OCI-M2 (cell line): ENCODE data around the gene TAOK1.
"Not testable (repeated sequence)": the region's sequence is repeated elsewhere in the genome, so short reads cannot be mapped to it uniquely, and the experiment has no call there.

Experiments used
- DNase-seq: peaks from one replicate; lab custom pipeline; 2025; ENCODE audit not compliant: unreplicated experiment; lab: John Stamatoyannopoulos, UW

Gene TAOK1

DNA sequence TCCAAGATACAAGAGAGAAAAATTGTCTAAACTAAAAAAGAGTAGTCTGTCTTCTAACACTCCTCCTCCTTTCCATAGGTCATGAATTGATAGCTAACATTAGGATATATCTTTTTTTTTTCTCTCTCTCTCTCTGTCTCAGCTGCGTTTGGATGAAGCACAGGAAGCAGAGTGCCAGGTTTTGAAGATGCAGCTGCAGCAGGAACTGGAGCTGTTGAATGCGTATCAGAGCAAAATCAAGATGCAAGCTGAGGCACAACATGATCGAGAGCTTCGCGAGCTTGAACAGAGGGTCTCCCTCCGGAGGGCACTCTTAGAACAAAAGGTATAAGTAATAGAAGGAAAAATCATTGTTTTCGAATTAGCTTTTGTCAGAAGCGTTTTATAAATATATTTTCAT is 143.8 kb downstream of the TAOK1 start:
- no peak for DNase-seq

DNA sequence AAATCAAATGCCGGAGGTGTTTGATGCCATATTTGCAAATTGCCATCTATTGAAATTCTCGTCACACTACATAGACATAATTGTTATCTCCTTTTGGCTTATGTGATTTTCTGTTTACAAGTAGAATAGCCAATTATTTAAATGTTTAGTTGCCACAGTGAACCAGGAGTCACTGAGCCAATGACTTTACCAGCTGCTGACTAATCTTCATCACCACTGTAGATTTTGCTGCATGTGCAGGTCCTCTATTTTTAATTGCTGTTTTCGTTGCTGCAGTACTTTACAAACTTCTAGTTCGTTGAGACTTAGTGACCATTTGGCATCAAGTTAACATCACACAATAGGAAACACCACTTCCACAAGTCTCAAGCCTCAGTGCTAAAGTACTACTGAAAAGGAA is 153.9 kb downstream of the TAOK1 start:
- DNase-seq: no peak

DNA sequence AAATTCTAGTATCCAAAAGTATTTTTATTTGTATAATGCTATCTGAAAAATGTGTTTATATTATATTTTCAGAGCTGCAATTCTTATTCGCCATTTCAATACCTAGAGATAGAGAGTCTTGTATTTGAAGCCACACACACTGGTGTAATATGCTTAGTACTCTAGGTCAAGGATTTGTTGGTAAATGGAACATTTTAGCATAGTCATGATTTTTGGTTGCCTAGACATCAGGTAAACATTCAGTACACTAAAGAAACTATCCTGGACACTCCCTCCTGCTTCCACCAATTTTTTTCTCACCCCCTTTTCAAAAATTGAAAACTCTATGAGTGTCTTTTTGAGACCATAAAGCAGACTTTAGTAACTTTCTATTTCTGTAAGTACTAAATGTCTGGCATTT is 155.9 kb downstream of the TAOK1 start:
- DNase-seq: no peak

DNA sequence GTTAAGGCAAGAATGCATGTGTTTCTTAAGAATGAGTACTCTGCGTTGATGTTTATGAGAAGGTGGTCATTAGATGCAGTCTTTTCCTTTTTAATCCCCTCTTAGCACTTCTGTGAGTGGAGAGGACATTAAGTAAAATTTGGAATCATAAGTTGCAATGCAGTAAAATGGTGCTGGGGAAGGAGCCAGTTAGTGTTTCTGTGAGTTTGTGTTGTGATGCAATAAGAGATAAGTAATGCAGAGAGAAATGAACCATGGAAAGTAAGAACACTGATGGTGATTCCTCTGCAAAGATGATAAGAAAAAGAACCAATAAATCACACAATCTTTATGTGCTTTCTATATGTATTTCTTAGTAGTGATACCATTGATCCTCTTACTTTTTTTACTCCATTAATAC is 156.7 kb downstream of the TAOK1 start:
- DNase-seq: no peak

DNA sequence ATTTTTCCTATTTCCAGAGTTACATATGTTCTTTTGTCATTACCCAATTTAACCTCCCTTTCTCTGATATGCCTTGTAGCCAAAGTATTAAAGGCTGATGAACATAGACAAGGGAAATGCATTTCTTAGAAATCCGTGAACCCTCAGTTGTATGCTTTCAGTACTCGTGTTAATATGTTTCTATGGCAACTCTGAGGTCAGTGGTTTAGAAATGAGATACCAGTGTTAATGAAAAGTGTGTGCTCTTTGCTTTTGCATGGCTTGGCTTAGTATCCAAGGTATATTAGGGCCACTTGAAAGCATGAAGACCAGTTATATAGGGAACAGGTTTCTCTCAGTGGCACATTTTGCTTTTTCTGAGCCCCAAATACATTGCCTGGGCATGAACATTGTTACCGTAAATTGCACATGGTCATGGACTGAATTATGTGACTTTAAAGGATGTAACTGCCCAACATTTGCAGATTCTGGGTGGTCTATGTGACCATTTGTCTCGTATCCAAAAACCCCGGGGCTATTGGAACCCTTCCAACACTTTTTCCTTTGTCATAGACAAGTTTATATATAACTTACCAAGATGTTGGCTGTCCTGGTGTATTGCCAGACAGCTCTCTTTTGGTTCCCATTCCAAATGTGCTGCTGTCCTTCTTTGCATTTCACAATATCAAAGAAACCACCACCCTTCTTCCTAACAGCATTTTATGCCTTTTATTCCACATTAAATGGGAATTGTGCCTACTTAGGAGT is 159.2 kb downstream of the TAOK1 start:
- no peak for DNase-seq

DNA sequence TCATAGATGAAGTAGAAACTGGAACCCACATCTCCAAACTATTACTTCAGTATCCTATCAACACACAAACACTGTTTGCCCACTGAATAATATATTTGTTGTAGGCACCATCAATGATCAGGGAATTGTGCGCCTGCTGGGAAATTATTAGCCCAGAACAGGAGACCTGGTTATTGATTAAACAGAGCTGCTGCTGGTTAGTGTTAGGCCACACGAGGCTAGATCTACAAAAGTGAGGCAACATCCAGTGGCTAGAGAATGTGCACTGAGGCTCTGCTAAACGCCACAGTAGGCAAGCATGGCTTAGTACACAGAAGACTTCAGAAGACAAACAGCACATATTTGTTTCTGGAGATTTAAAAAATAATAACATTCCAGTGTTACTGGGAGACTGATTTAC is 165.7 kb downstream of the TAOK1 start:
- DNase-seq: no peak

DNA sequence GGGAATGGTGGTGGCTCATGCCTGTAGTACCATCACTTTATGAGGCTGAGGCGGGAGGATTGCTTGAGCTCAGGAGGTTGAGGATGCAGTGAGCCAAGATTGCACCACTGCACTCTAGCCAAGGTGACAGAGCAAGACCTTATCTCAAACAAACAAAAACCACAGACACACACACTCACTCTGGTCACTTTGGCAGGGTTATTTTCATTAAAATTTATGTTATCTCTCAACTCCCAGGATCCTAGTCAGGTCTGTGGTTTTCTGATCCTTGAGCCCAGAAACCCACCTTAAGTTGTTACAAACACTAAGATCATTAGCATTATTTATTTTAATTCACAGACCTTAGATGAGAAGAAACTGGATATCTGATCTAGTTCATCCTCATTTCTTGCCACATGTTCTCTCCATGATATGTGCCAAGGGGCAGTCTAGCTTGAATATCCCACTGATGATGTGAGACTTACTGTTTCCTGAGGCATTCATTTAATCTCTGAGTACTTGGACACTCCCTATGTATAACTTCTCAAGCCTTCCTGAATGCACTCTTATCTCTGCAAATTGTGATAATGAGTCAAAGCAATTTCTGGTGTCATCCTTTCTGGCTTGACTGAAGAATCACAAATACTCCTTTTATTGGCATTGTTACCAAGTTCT is 167.0 kb downstream of the TAOK1 start:
- DNase-seq: no peak

DNA sequence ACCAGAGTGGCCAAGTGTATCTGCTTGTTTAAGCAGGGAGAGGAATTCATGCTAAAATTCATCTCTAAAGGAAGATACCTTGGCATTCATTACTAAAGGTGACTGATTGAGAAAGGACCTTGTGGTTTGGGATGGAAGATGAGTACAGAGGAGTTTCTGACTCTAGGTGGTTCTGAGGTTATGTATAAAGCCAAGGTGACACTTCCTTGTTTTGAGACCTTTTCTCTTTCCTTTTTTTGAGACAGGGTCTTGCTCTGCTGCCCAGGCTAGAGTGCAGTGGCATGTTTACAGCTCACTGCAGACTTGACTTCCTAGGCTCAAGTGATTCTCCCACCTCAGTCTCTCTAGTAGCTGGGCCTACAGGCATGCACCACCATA is 167.6 kb downstream of the TAOK1 start:
- no peak for DNase-seq

DNA sequence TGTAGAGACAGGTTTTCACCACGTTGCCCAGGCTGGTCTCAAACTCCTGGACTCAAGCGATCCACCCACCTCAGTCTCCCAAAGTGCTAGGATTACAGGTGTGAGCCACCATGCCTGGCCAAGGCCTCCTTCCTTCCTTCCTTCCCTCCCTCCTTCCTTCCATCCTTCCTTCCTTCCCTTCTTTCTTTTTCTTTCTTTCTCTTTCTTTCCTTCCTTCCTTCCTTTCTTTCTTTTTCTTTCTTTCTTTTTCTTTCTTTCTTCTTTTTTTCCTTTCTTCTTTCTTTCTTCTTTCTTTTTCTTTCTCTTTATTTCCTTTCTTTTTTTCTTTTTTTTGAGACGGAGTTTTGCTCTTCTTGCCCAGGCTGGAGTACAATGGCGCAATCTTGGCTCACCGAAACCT is 168.0 kb downstream of the TAOK1 start:
- not testable (repeated sequence) for DNase-seq

DNA sequence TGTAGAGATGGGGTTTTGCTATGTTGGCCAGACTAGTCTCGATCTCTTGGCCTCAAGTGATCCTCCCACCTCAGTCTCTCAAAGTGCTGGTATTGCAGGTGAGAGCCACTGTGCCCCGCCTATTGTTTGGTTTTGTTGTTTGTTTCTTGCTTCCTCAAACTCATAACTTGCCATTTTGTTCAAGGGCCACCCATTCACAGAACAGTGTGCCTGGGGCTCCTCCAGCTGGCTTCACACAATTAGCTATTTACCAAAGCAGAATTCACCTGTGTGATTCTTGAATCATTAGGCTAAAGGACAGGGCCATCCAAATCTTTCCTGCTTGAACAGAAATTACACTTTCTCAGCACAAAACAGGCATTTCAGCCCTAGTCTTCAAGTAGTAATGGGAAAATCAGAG is 169.5 kb downstream of the TAOK1 start:
- DNase-seq: no peak

DNA sequence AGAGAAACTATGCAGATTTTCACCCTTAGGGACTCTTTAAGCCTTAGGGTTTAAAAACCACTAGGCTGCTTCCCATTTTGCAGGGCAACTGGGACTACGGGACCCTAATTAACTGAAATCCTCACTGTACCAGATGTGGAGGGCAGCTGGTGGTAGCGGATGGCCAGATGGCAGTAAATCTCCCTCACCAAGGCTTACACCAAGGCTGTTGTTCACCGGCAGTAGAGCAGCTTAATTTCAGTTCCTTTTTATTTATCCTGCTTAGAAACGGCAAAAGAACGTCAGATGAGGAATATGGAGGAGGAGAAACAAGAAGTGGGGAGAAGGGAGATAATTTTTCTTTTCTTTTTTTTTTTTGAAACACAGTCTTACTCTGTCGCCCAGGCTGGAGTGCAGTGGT is 170.2 kb downstream of the TAOK1 start:
- no peak for DNase-seq

DNA sequence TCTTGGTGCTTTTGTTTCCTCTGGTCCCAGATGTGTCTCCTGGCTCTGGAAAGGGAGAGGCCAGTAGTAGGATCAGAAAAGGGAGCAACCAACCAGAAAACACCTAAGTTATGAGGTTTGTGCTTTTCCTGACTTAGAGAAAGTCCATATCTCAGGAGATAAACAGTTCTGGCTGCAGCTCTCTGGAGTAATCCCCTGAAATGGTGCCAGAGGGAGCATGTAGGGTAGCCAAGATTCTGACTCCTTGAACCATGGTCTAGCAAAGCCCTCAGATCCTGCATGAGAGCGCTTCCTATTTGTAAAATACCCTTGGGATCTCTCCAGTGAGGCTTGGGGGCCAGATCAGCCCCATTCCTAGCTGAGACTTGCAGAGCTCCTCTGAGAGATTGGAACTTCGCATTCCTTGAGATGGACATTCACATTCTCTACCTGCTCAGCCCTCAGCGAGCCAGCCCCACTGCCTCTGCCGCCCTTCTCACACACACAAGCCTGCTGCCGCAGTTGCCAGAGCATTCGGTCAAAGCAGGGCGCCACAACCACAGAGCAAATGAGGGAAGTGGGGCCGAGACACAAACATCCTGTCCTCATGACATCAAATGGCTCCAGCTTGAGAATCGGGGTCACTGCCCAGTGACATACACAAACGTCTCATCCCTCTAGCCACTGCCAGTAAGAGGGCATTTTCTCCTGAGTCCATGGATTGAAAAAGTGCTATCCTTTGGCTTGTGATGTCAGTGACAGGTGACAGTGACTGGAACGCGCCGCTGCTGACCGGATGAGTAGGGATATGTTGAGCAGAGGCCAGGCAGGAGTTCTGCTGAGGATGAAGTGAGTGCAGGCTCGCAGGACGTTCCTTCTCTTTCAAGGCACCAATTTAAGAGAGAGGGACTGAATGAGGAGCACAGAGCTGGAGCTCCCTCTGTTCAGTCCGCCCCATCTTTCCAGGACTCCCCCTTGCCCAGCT is 171.7 kb downstream of the TAOK1 start:
- no peak for DNase-seq

DNA sequence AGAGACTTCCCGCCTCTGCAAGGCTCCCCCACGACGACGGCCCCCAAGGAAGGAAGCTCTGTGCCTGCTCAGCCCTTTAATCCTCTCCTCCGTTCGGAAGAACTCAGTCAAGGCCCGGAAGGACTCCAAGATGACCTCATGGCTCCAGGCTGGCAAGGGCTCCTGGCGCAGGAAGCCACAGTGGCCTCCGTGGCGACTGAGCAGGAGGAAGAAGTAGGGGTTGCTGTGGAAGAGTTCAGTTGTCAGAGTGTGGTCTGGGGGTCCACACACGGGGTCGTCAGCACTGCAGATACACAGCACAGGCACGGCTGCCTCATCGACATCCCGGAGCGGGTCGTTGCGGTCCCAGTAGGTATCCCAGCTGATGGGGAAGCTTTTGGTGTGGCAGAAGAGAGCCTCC is 172.5 kb downstream of the TAOK1 start:
- no peak for DNase-seq

DNA sequence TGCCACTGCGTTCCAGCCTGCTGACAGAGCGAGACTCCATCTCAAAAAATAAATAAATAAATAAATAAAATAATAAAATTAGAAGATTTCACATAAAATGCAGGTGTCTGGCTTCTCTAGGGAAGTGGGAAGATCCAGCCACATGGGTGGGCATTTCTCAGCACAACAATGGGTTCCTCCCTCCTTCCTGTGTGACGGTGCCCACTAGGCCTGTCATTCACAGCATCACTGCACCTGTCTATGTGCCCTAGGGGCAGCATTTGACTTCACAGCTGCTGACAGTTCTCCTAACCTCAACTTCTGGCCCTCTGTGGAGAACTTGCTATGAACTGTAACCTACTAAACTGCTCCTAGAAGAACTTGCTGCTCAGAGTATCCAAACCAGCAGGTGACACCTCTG is 173.7 kb downstream of the TAOK1 start:
- no peak for DNase-seq

DNA sequence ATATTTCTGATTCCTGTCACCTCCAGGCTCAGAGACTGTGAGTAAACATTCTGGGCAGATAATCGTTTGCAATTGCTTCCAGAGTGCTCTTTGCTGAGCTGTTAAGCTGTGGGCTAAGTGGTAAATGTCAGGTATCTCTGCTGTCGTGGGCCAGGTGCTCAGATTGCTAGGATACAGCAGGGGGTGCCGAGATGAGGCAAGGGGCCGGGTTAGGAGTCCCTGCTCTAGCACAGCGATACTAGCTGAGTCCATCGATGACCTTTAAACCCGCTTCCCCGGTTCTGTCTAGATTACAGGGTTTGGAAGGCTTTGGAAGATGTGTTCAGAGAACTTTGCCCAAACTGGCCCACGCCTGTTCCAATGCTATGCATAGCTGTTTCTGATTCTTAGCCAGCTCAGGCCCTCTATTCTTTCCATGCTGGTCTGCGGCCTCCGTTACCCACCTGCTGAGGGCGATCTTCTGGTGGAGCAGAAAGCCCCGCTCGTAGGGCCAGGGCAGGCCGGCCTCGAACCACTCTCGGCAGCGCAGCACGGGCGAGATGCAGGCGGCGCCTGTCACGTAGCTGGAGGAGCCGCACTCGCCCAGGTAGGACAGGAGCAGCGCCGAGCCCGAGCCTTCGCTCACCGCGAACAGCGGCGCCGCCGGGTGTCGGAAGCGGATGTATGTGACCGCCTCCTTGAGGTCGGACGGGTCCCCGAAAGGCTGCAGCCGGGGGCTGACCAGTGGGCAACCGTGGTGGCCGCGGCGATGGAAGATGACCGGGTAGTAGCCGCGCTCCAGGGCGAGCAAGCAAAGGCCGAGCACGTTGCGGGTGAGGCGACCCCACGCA is 175.7 kb downstream of the TAOK1 start:
- no peak for DNase-seq

DNA sequence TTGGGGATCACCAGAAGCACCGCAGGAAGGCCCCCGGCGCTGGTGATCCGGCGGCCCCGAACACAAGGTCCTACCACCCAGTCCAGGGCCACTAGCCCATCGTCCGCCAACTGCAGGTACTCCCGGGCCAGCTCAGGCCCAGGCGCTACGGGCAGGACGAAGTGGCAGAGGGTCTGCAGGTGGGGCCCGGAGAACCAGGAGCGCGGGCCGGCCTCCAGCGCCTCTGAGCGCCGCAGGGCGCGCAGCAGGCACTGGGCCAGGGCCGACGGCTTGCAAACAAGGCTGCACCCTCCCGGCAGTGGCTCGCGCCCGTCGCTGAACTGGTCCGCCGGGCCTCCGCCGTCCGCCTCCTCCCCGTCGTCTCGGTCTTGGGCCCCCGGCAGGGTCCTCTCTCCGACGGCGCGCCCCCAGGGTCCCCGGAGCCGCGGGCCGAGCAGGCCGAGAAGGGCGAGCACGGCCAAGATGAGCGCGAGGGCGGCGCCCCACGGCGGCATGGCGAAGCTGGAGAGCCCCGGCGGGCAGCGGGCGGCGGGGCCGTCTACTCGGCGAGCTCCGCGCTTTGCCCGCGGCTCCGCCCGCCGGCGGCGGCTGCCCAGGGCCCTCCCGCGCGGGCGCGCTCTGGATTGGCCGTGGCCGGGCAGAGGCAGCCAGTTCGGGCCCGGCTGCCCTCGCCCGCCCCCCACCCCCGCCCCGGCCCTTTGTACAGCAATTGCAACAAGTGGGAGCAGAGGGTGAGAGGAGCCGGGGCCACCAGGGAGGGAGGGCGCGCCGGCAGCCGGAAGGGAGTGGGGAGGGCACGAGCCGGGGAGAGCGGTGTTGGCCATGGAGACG is 176.5 kb downstream of the TAOK1 start, which contains the start of gene ABHD15:
Gene ABHD15, minus strand, starts transcription at position 565 of the 831 bp plus-strand sequence. Its CDS starts 71 bp downstream, at position 494.
- DNase-seq: no peak

DNA sequence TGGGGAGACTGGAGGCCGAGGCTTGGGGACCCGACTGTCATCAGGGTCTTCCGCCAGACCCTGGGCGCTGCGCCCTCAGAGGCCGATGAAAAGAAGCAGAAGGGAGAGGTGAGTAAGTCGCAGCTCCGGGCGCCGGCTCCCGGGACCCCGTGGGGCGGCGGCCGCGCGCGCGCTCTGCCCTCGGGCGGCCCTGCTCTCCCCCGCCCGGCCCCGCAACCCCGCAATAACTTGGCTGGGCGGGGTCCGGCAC is 177.1 kb downstream of the TAOK1 start:
- DNase-seq: no peak

DNA sequence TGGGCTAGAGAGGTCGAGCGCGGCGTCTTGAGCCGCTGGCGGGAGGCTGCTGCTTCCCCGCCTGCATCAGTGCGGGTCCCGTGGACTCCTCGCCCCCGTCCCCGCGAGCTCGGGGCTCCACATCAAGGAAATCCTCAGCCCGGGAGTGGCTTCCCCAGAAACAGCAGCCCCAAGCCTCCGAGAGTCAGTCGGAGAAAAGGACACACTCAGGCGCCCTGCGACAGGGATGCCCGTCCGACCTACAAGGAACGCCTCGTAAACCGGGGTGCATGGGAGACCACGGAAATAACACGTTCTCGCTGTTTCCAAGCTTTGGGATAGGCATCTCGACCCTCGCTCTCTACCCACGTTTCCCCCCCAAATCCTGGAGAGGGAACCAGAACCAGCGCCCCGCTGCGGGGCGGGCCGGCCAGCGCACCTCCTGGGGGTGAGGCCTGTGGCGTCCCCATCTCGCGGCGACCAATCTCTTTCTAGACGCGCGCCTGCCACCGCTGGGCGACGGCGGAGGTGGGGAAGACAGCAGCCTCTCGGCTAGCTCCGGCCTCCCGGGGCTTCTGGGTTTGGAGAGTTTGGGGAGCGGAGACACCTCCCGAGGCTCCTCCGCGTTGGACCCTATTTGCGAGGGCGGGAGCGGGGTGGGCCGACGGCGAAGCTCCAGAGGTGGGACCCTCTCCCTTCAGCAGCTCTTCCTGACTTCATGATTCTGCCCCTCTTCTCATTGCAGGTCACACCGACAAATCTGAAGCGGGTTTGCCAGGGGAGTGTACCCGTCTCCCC is 177.6 kb downstream of the TAOK1 start:
- no peak for DNase-seq
